ENCODE measurements around the gene DNM3. TPM values are rescaled to one million over a fixed set of nuclear protein-coding genes. Genes with fewer than 3 reads are reported as not detected.

DNM3 gene
- total RNA-seq, 1 donor from 2014 or later: 2.1 TPM

GRCh38 chr1:171999756-172000155 is 158.5 kb downstream of the DNM3 start:
- no peak for TF ChIP-seq CTCF (conservative IDR thresholded peaks at IDR 0.05)
- Mint-ChIP-seq H3K4me3 (no peak overlapping the region), H3K27me3 (no peaks in the 10 kb centered on the region), H3K4me1 (ENCODE audit: unreplicated experiment) (peaks cover 10% of the 10 kb centered on the region), H3K9me3 (no peaks in the 10 kb centered on the region), H3K36me3 (no peaks in the 10 kb centered on the region), H3K27ac (no peak overlapping the region)
- no peak for DNase-seq (ENCODE audit: extremely low spot score, unreplicated experiment)

GRCh38 chr1:172001288-172001687 is 160.0 kb downstream of the DNM3 start:
- Mint-ChIP-seq H3K4me1 (ENCODE audit: unreplicated experiment) (peaks cover 19% of the 10 kb centered on the region), H3K36me3 (no peaks in the 10 kb centered on the region), H3K4me3 (no peak overlapping the region), H3K27me3 (no peaks in the 10 kb centered on the region), H3K27ac (no peak overlapping the region), H3K9me3 (no peaks in the 10 kb centered on the region)
- TF ChIP-seq CTCF (conservative IDR thresholded peaks at IDR 0.05): no peak
- DNase-seq (ENCODE audit: extremely low spot score, unreplicated experiment): no peak

GRCh38 chr1:172002725-172003345 is 161.5 kb downstream of the DNM3 start:
- Mint-ChIP-seq H3K36me3 (no peaks in the 10 kb centered on the region), H3K4me1 (ENCODE audit: unreplicated experiment) (peaks cover 24% of the 10 kb centered on the region), H3K9me3 (no peaks in the 10 kb centered on the region), H3K27me3 (no peaks in the 10 kb centered on the region), H3K4me3 (no peak overlapping the region), H3K27ac (no peak overlapping the region)
- TF ChIP-seq CTCF (conservative IDR thresholded peaks at IDR 0.05): peak; percentile 87
- DNase-seq (ENCODE audit: extremely low spot score, unreplicated experiment): no peak

GRCh38 chr1:172003766-172004530 is 162.7 kb downstream of the DNM3 start:
- Mint-ChIP-seq H3K9me3 (no peaks in the 10 kb centered on the region), H3K27ac (peak overlapping the region; percentile 30), H3K4me3 (no peak overlapping the region), H3K36me3 (no peaks in the 10 kb centered on the region), H3K4me1 (ENCODE audit: unreplicated experiment) (peaks cover 24% of the 10 kb centered on the region), H3K27me3 (no peaks in the 10 kb centered on the region)
- no peak for TF ChIP-seq CTCF (conservative IDR thresholded peaks at IDR 0.05)
- DNase-seq (ENCODE audit: extremely low spot score, unreplicated experiment): no peak

- no peaks in the 10 kb centered on the region for H3K9me3 Mint-ChIP-seq
- H3K27ac Mint-ChIP-seq: no peak overlapping the region
- H3K36me3 Mint-ChIP-seq: no peaks in the 10 kb centered on the region
- no peak for TF ChIP-seq CTCF (conservative IDR thresholded peaks at IDR 0.05)
- no peak overlapping the region for H3K4me3 Mint-ChIP-seq
- DNase-seq (ENCODE audit: extremely low spot score, unreplicated experiment): no peak
- H3K27me3 Mint-ChIP-seq: no peaks in the 10 kb centered on the region
- peaks cover 24% of the 10 kb centered on the region for H3K4me1 Mint-ChIP-seq (ENCODE audit: unreplicated experiment)
Observed at GRCh38 chr1:172004671-172005070, 163.4 kb downstream of the DNM3 start.
